ENCODE measurements around the gene SPACA7.

The SPACA7 gene

GRCh38 chr13:112350300-112350699, 25.9 kb upstream of the SPACA7 start:
- Mint-ChIP-seq H3K27ac (no peak overlapping the region), H3K9me3 (no peaks in the 10 kb centered on the region), H3K4me3 (no peak overlapping the region), H3K36me3 (ENCODE audit: low read depth) (no peaks in the 10 kb centered on the region), H3K27me3 (ENCODE audit: low read depth) (peaks cover 82% of the 10 kb centered on the region), H3K4me1 (peaks cover 10% of the 10 kb centered on the region)
- TF ChIP-seq, protein P1, sequence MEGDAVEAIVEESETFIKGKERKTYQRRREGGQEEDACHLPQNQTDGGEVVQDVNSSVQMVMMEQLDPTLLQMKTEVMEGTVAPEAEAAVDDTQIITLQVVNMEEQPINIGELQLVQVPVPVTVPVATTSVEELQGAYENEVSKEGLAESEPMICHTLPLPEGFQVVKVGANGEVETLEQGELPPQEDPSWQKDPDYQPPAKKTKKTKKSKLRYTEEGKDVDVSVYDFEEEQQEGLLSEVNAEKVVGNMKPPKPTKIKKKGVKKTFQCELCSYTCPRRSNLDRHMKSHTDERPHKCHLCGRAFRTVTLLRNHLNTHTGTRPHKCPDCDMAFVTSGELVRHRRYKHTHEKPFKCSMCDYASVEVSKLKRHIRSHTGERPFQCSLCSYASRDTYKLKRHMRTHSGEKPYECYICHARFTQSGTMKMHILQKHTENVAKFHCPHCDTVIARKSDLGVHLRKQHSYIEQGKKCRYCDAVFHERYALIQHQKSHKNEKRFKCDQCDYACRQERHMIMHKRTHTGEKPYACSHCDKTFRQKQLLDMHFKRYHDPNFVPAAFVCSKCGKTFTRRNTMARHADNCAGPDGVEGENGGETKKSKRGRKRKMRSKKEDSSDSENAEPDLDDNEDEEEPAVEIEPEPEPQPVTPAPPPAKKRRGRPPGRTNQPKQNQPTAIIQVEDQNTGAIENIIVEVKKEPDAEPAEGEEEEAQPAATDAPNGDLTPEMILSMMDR (IDR thresholded peaks at IDR 0.05; ENCODE audit: unreplicated experiment in 3 of 3): no peak

GRCh38 chr13:112351825-112352224, 24.3 kb upstream of the SPACA7 start:
- H3K9me3 Mint-ChIP-seq: no peaks in the 10 kb centered on the region
- no peak overlapping the region for H3K4me3 Mint-ChIP-seq
- peaks cover 2% of the 10 kb centered on the region for H3K4me1 Mint-ChIP-seq
- H3K27me3 Mint-ChIP-seq (ENCODE audit: low read depth): peaks cover 79% of the 10 kb centered on the region
- H3K36me3 Mint-ChIP-seq (ENCODE audit: low read depth): no peaks in the 10 kb centered on the region
- TF ChIP-seq, protein P1 (IDR thresholded peaks at IDR 0.05; ENCODE audit: unreplicated experiment in 3 of 3): no peak
- no peak overlapping the region for H3K27ac Mint-ChIP-seq

DNA sequence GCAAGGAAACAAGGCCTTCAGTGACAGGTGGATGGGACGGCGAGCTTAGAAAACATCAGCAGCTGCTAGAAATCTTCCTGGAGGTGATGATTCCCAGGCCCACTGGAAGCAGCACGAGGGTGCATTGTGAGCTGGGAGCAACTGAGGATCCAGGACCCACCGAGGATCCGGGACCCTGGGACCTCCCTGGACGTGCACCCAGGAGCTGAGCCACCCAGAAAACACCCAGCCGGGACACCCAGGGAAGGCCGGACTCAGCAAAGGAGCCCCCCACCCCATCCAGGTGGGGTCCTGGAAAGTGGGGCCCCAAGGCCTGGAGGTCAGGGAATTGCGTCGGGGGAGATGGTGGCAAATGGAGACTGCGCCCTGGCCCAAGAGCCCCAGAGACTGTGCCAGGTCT, 22.3 kb upstream of the SPACA7 start:
- TF ChIP-seq, protein P1 (IDR thresholded peaks at IDR 0.05; ENCODE audit: unreplicated experiment in 3 of 3): no peak
- H3K27me3 Mint-ChIP-seq (ENCODE audit: low read depth): peaks cover 75% of the 10 kb centered on the region
- no peaks in the 10 kb centered on the region for H3K9me3 Mint-ChIP-seq
- H3K27ac Mint-ChIP-seq: no peak overlapping the region
- no peak overlapping the region for H3K4me3 Mint-ChIP-seq
- H3K36me3 Mint-ChIP-seq (ENCODE audit: low read depth): no peaks in the 10 kb centered on the region
- no peaks in the 10 kb centered on the region for H3K4me1 Mint-ChIP-seq

DNA sequence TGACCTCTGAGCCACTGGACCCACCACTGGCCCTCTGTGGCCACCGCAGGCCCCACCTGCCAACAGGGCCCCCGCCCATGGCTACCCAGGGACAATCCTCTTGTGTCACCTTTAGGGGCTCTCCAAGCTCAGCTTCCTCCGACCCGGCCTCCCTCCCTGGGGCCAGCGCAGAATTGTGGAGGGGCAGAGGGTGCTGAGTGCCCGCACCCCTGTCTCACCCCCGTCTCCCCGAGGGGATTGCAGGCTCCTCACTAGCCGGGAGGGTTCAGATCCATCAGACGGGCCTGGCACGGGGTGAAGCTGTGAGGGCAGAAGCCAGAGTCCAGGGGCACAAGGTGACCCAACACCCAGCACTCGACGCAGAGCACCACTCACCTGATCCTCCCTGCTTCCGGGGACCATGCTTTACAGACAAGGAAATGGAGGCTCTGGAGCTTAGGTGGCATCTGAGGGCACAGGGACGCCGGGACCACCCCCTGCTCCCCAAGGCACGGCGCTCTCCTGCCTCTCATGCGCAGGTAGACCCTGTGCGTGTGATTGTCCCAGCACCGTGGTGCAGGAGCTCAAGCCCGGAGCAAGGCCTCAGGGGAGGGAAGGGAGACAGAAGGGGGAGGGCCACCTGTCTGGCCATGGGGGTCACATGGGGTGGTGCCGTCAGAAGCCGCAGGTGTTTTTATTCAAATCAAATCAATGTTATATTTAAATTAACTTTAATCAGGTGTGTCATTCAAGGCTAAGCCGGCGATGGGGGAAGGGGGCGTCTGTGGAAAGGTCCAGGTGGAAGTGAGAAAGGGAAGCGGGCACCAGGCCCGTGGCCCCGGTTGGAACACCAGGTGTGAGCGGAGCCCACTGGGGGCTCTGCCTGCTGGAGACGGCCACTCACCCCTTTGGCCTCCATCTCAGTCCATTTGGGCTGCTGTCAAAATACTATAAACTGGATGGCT, 21.6 kb upstream of the SPACA7 start:
- peaks cover 68% of the 10 kb centered on the region for H3K27me3 Mint-ChIP-seq (ENCODE audit: low read depth)
- no peaks in the 10 kb centered on the region for H3K4me1 Mint-ChIP-seq
- H3K36me3 Mint-ChIP-seq (ENCODE audit: low read depth): no peaks in the 10 kb centered on the region
- H3K4me3 Mint-ChIP-seq: no peak overlapping the region
- no peaks in the 10 kb centered on the region for H3K9me3 Mint-ChIP-seq
- TF ChIP-seq, protein P1 (IDR thresholded peaks at IDR 0.05; ENCODE audit: unreplicated experiment in 3 of 3): no peak
- no peak overlapping the region for H3K27ac Mint-ChIP-seq

DNA sequence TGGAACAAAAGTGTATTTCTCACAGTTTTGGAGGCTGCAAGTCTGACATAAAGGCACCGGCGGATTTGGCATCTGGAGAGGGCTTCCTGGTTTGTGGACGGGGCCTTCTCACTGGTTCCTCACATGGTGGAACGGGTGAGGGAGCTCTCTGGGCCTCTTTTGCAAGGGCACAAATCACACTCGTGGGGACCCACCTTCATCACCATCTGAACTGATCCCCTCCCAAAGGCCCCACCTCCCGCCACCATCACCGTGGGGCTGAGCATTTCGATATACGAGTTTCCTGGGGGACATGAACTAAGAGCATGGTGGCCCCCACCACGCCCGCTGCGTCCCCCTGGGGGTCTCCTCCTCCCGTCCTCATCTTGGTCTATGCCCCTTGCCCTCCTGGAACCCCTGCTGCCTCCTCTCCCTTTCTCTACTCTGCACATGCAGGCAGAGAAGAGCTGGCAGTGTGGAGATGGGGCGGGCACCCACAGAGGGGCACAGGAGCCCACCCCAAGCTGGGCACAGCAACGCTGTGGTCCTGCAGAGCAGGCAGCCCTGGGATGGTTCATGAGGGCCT, 20.8 kb upstream of the SPACA7 start:
- no peak overlapping the region for H3K4me3 Mint-ChIP-seq
- no peaks in the 10 kb centered on the region for H3K4me1 Mint-ChIP-seq
- no peak overlapping the region for H3K27ac Mint-ChIP-seq
- no peaks in the 10 kb centered on the region for H3K36me3 Mint-ChIP-seq (ENCODE audit: low read depth)
- TF ChIP-seq, protein P1 (IDR thresholded peaks at IDR 0.05; ENCODE audit: unreplicated experiment in 3 of 3): no peak
- no peaks in the 10 kb centered on the region for H3K9me3 Mint-ChIP-seq
- peaks cover 60% of the 10 kb centered on the region for H3K27me3 Mint-ChIP-seq (ENCODE audit: low read depth)

Measured in nephron (organoid).